ENCODE data around the gene GSDMA. TPM values are rescaled to one million over a fixed set of nuclear protein-coding genes. Genes with fewer than 3 reads are reported as not detected.

The GSDMA gene
- 1 to 10 TPM in 2 of 3 donors, under 1 TPM in 1; 0.64 to 2.8 (median 2.5) TPM for polyA plus RNA-seq (ENCODE audit: insufficient read length in 3 of 3)
- long read RNA-seq, donor 1: 0 reads
- long read RNA-seq, donor 2: 0 reads
- long read RNA-seq, donor 3: 0 reads
- long read RNA-seq, donor 4: 0 reads
- long read RNA-seq, donor 5: 0 reads
- long read RNA-seq, donor 6: 0 reads
- long read RNA-seq, donor 7: 0 reads
- long read RNA-seq, donor 8: 0 reads
- long read RNA-seq, donor 9: 0 reads
- long read RNA-seq, donor 10: 0 reads
- long read RNA-seq, donor 11: 0 reads
- long read RNA-seq, donor 12: 0 reads
- long read RNA-seq, donor 13: 0 reads
- long read RNA-seq, donor 14: 0 reads
- long read RNA-seq, donor 15: 0 reads
- long read RNA-seq, donor 16: 0 reads

GRCh38 chr17:39962642-39963220 is at the start of gene GSDMA:
GSDMA (plus strand) TSS chr17:39963004; CDS start chr17:39965688, 2,684 bp downstream.
- no peak for DNase-seq (ENCODE audit: extremely low read depth in 1 of 11, low read depth in 9 of 11, low spot score in 4 of 11)

- DNase-seq (ENCODE audit: extremely low read depth in 1 of 11, low read depth in 9 of 11, low spot score in 4 of 11): no peak
Observed at GRCh38 chr17:39913989-39914388, 48.8 kb upstream of the GSDMA start.

GRCh38 chr17:39915559-39915958 is 47.2 kb upstream of the GSDMA start:
- no peak for DNase-seq (ENCODE audit: extremely low read depth in 1 of 11, low read depth in 9 of 11, low spot score in 4 of 11)

GRCh38 chr17:39916918-39917317 is 45.9 kb upstream of the GSDMA start:
- DNase-seq (ENCODE audit: extremely low read depth in 1 of 11, low read depth in 9 of 11, low spot score in 4 of 11): no peak

- no peak for DNase-seq (ENCODE audit: extremely low read depth in 1 of 11, low read depth in 9 of 11, low spot score in 4 of 11)
Observed at GRCh38 chr17:39919087-39919683, 43.6 kb upstream of the GSDMA start.

- DNase-seq (ENCODE audit: extremely low read depth in 1 of 11, low read depth in 9 of 11, low spot score in 4 of 11): no peak
Observed at GRCh38 chr17:39920218-39921210, 42.3 kb upstream of the GSDMA start.

GRCh38 chr17:39921323-39921722 is 41.5 kb upstream of the GSDMA start:
- no peak for DNase-seq (ENCODE audit: extremely low read depth in 1 of 11, low read depth in 9 of 11, low spot score in 4 of 11)

- no peak for DNase-seq (ENCODE audit: extremely low read depth in 1 of 11, low read depth in 9 of 11, low spot score in 4 of 11)
Observed at GRCh38 chr17:39922006-39922405, 40.8 kb upstream of the GSDMA start.

- no peak for DNase-seq (ENCODE audit: extremely low read depth in 1 of 11, low read depth in 9 of 11, low spot score in 4 of 11)
Observed at GRCh38 chr17:39923230-39923629, 39.6 kb upstream of the GSDMA start.

GRCh38 chr17:39923836-39924690 is 38.7 kb upstream of the GSDMA start:
- no peak for DNase-seq (ENCODE audit: extremely low read depth in 1 of 11, low read depth in 9 of 11, low spot score in 4 of 11)

GRCh38 chr17:39924691-39925055 is 38.1 kb upstream of the GSDMA start:
- DNase-seq (ENCODE audit: extremely low read depth in 1 of 11, low read depth in 9 of 11, low spot score in 4 of 11): no peak

GRCh38 chr17:39925282-39926134 is 37.3 kb upstream of the GSDMA start:
- DNase-seq (ENCODE audit: extremely low read depth in 1 of 11, low read depth in 9 of 11, low spot score in 4 of 11): no peak

- no peak for DNase-seq (ENCODE audit: extremely low read depth in 1 of 11, low read depth in 9 of 11, low spot score in 4 of 11)
Observed at GRCh38 chr17:39926135-39926587, 36.6 kb upstream of the GSDMA start.

- no peak for DNase-seq (ENCODE audit: extremely low read depth in 1 of 11, low read depth in 9 of 11, low spot score in 4 of 11)
Observed at GRCh38 chr17:39926588-39927100, 36.2 kb upstream of the GSDMA start.

- peak; percentile 78 to 93 (median 91) for DNase-seq (ENCODE audit: extremely low read depth in 1 of 11, low read depth in 9 of 11, low spot score in 4 of 11)
Observed at GRCh38 chr17:39927101-39927928, 35.5 kb upstream of the GSDMA start, which contains the start of the genes LRRC3C and ORMDL3. LRRC3C (plus strand) TSS chr17:39927732; CDS start chr17:39941524, 13,792 bp downstream. ORMDL3 (minus strand) TSS chr17:39927601; CDS start chr17:39924203, 3,398 bp downstream.
